ENCODE results near the gene DPCD. TPM values are rescaled to one million over a fixed set of nuclear protein-coding genes. Genes with fewer than 3 reads are reported as not detected.
"Not testable (repeated sequence)": the region's sequence is repeated elsewhere in the genome, so short reads cannot be mapped to it uniquely, and the experiment has no call there.

DPCD gene
- total and polyA plus RNA-seq, 2 donors: 13.9 to 21.9 TPM

DNA sequence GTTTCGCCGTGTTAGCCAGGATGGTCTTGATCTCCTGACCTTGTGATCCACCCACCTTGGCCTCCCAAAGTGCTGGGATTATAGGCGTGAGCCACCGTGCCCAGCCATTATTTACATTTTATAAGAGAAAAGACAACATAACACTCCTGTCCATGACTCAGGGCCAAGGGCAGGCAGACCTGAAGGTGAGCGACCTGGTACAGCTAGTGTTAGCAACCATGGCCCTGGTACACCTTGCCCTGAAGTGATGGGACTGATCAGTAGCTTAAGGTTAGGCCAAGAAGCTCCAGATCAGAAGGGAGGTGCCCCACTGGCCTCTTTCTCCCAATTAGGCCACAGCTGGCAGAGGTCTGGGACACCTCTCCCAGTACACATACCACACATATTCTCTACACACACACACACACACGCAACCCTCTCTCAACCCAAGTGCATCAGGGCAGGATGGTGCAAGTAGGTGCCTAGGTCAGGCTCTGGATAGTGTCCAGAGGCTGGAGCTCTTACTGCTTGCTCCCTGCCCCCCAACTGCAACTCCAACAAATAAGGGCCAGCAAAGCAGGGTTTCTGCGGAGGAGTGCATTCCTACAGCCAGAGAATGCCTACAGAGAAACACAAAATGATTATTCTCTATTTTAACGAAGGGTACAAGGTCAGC lies 43.8 kb downstream of the DPCD start:
- WGBS: 80% methylated on average over 8 of the region's 8 CpGs
- Histone ChIP-seq H3K36me3 (ENCODE audit: insufficient read depth) (peaks cover 2% of the 10 kb centered on the region), H3K4me1 (ENCODE audit: insufficient read depth) (no peaks in the 10 kb centered on the region)

GRCh38 chr10:101633510-101633909 lies 45.4 kb downstream of the DPCD start:
- H3K4me3 ChIP-seq (ENCODE audit: low read depth, low read length); H3K27ac ChIP-seq (ENCODE audit: low read depth); H3K4me1 ChIP-seq (ENCODE audit: insufficient read depth); H3K36me3 ChIP-seq (ENCODE audit: insufficient read depth); DNase-seq (ENCODE audit: extremely low spot score): not testable (repeated sequence)
- 97% methylated on average over 4 of the region's 4 CpGs for WGBS

More for the DNA sequence above, 43.8 kb downstream of the DPCD start:
- no peak for DNase-seq (ENCODE audit: extremely low spot score)
- no peak overlapping the region for H3K4me3 ChIP-seq (ENCODE audit: low read depth, low read length)
- no peak overlapping the region for H3K27ac ChIP-seq (ENCODE audit: low read depth)

- no peak for DNase-seq (ENCODE audit: extremely low spot score)
- 94% methylated on average over 2 of the region's 2 CpGs for WGBS
- Histone ChIP-seq H3K4me3 (ENCODE audit: low read depth, low read length) (no peak overlapping the region), H3K27ac (ENCODE audit: low read depth) (no peak overlapping the region), H3K36me3 (ENCODE audit: insufficient read depth) (peaks cover 4% of the 10 kb centered on the region), H3K4me1 (ENCODE audit: insufficient read depth) (no peaks in the 10 kb centered on the region)
Observed at GRCh38 chr10:101639141-101639900, 51.2 kb downstream of the DPCD start.

DNA sequence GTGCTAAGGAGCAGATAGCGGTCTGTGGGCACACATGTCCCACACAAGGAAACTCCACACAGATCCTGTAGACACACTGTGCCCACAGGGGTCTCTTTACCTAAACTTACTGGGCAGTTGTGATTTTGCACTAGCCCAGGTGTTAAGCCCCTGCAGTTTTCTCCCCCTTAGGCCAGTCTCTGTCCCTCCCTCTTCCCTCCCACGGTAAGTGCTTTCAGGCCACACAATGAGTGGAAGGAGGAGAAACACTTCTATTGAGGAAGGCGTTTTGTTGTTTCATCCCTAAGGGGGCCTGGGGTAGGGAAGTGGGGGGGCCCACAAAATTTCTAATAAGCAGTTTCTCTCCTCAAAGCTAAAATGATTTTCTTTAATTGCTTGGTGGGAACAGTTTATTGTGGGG lies 55.4 kb downstream of the DPCD start:
- no peak for DNase-seq (ENCODE audit: extremely low spot score)
- Histone ChIP-seq H3K4me3 (ENCODE audit: low read depth, low read length) (no peak overlapping the region), H3K36me3 (ENCODE audit: insufficient read depth) (no peaks in the 10 kb centered on the region), H3K27ac (ENCODE audit: low read depth) (no peak overlapping the region), H3K4me1 (ENCODE audit: insufficient read depth) (no peaks in the 10 kb centered on the region)
- WGBS: 68% methylated on average over 3 of the region's 3 CpGs

GRCh38 chr10:101644002-101644401 lies 55.9 kb downstream of the DPCD start:
- WGBS: 66% methylated on average over 3 of the region's 3 CpGs
- no peak for DNase-seq (ENCODE audit: extremely low spot score)
- Histone ChIP-seq H3K4me3 (ENCODE audit: low read depth, low read length) (no peak overlapping the region), H3K36me3 (ENCODE audit: insufficient read depth) (no peaks in the 10 kb centered on the region), H3K4me1 (ENCODE audit: insufficient read depth) (no peaks in the 10 kb centered on the region), H3K27ac (ENCODE audit: low read depth) (no peak overlapping the region)

- Histone ChIP-seq H3K36me3 (ENCODE audit: insufficient read depth) (no peaks in the 10 kb centered on the region), H3K27ac (ENCODE audit: low read depth) (no peak overlapping the region), H3K4me1 (ENCODE audit: insufficient read depth) (no peaks in the 10 kb centered on the region), H3K4me3 (ENCODE audit: low read depth, low read length) (no peak overlapping the region)
- no peak for DNase-seq (ENCODE audit: extremely low spot score)
- 94% methylated on average over 1 of the region's 1 CpG for WGBS
Observed at GRCh38 chr10:101645659-101646058, 57.5 kb downstream of the DPCD start.

GRCh38 chr10:101646364-101646763 lies 58.2 kb downstream of the DPCD start:
- no peaks in the 10 kb centered on the region for H3K4me1 ChIP-seq (ENCODE audit: insufficient read depth)
- H3K4me3 ChIP-seq (ENCODE audit: low read depth, low read length): no peak overlapping the region
- 68% methylated on average over 6 of the region's 6 CpGs for WGBS
- no peak for DNase-seq (ENCODE audit: extremely low spot score)
- no peaks in the 10 kb centered on the region for H3K36me3 ChIP-seq (ENCODE audit: insufficient read depth)
- no peak overlapping the region for H3K27ac ChIP-seq (ENCODE audit: low read depth)

- H3K27ac ChIP-seq (ENCODE audit: low read depth): no peak overlapping the region
- H3K4me3 ChIP-seq (ENCODE audit: low read depth, low read length): no peak overlapping the region
- WGBS: 86% methylated on average over 2 of the region's 2 CpGs
- H3K4me1 ChIP-seq (ENCODE audit: insufficient read depth): no peaks in the 10 kb centered on the region
- H3K36me3 ChIP-seq (ENCODE audit: insufficient read depth): no peaks in the 10 kb centered on the region
- no peak for DNase-seq (ENCODE audit: extremely low spot score)
Observed at GRCh38 chr10:101647255-101647654, 59.1 kb downstream of the DPCD start.

- Histone ChIP-seq H3K4me3 (ENCODE audit: low read depth, low read length) (no peak overlapping the region), H3K4me1 (ENCODE audit: insufficient read depth) (no peaks in the 10 kb centered on the region), H3K27ac (ENCODE audit: low read depth) (no peak overlapping the region), H3K36me3 (ENCODE audit: insufficient read depth) (no peaks in the 10 kb centered on the region)
- 91% methylated on average over 5 of the region's 5 CpGs for WGBS
- no peak for DNase-seq (ENCODE audit: extremely low spot score)
Observed at GRCh38 chr10:101649525-101650085, 61.5 kb downstream of the DPCD start.

DNA sequence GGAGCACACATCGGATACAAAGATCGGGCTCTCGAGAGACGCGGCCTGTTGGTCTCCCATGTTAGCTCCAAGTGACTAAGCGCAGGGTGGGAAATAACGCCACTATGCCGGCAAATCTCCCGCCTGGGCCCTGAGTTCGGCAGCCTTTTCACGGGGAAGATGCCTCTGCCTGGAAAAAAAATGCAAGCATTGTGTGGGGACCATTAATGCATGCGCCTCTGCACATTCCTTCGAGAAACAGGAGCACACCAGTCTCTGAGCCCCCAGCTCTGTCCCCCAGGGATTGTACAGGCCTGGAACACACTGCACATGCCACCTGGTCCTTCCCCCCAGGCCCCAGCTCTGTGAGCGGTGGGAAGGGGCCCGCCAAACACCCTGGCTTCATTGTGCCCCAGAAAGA lies 62.7 kb downstream of the DPCD start:
- no peaks in the 10 kb centered on the region for H3K4me1 ChIP-seq (ENCODE audit: insufficient read depth)
- WGBS: 87% methylated on average over 15 of the region's 15 CpGs
- H3K36me3 ChIP-seq (ENCODE audit: insufficient read depth): no peaks in the 10 kb centered on the region
- no peak for DNase-seq (ENCODE audit: extremely low spot score)
- H3K4me3 ChIP-seq (ENCODE audit: low read depth, low read length): no peak overlapping the region
- no peak overlapping the region for H3K27ac ChIP-seq (ENCODE audit: low read depth)

GRCh38 chr10:101651336-101651735 lies 63.2 kb downstream of the DPCD start:
- DNase-seq (ENCODE audit: extremely low spot score): no peak
- WGBS: 71% methylated on average over 5 of the region's 5 CpGs
- Histone ChIP-seq H3K4me3 (ENCODE audit: low read depth, low read length) (no peak overlapping the region), H3K36me3 (ENCODE audit: insufficient read depth) (no peaks in the 10 kb centered on the region), H3K4me1 (ENCODE audit: insufficient read depth) (no peaks in the 10 kb centered on the region), H3K27ac (ENCODE audit: low read depth) (no peak overlapping the region)

GRCh38 chr10:101653536-101653935 lies 65.4 kb downstream of the DPCD start:
- H3K4me3 ChIP-seq (ENCODE audit: low read depth, low read length): no peak overlapping the region
- H3K36me3 ChIP-seq (ENCODE audit: insufficient read depth): no peaks in the 10 kb centered on the region
- no peak for DNase-seq (ENCODE audit: extremely low spot score)
- H3K27ac ChIP-seq (ENCODE audit: low read depth): no peak overlapping the region
- 89% methylated on average over 8 of the region's 8 CpGs for WGBS
- no peaks in the 10 kb centered on the region for H3K4me1 ChIP-seq (ENCODE audit: insufficient read depth)

DNA sequence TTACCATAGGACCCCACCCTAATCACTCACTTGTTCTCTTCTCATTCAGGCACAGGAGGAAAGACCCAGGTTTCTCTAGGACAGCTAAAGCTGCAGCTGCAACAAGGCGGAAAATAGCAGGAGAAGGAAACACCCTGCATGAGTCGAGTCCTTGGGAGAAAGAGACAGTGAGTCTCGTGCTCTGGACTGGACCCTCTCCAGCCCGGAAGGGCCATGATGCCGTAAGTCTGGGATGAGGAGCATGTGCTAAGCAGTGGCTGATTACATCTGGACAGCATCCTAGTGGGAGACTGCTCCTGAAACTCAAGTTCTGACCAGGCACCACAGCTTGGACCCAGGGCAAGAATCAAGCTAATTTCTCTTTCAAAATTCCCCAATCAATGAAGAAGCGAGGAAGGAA lies 67.4 kb downstream of the DPCD start:
- no peak overlapping the region for H3K27ac ChIP-seq (ENCODE audit: low read depth)
- no peaks in the 10 kb centered on the region for H3K4me1 ChIP-seq (ENCODE audit: insufficient read depth)
- H3K4me3 ChIP-seq (ENCODE audit: low read depth, low read length): no peak overlapping the region
- 65% methylated on average over 6 of the region's 6 CpGs for WGBS
- DNase-seq (ENCODE audit: extremely low spot score): no peak
- peaks cover 4% of the 10 kb centered on the region for H3K36me3 ChIP-seq (ENCODE audit: insufficient read depth)

GRCh38 chr10:101656890-101657289 lies 68.8 kb downstream of the DPCD start:
- H3K36me3 ChIP-seq (ENCODE audit: insufficient read depth): peaks cover 4% of the 10 kb centered on the region
- no peaks in the 10 kb centered on the region for H3K4me1 ChIP-seq (ENCODE audit: insufficient read depth)
- H3K4me3 ChIP-seq (ENCODE audit: low read depth, low read length): no peak overlapping the region
- DNase-seq (ENCODE audit: extremely low spot score): no peak
- H3K27ac ChIP-seq (ENCODE audit: low read depth): no peak overlapping the region
- WGBS: 94% methylated on average over 2 of the region's 2 CpGs
